Upper lobe of left lung (tissue), 6 donors: ENCODE data around the gene GTPBP6. TPM values are rescaled to one million over a fixed set of nuclear protein-coding genes. Genes with fewer than 3 reads are reported as not detected.
A peak's percentile ranks its signal among the peaks of the same experiment; 100 is the strongest.
"Not testable (repeated sequence)": the region's sequence is repeated elsewhere in the genome, so short reads cannot be mapped to it uniquely, and the experiment has no call there.

Experiments used
- ATAC-seq, 2 donors: fragments of 200-7000 bp; cut with Tn5 transposase; one replicate each; pipeline ENCODE4 v1.9.1; 2022; ENCODE audit warnings: mild to moderate bottlenecking in 2 of 2, moderate library complexity in 2 of 2; ENCODE audit not compliant: low FRiP score in 2 of 2
- DNase-seq, 2 donors: peaks; one replicate each; pipeline ENCODE4 v3.0.0-alpha.2; 2019 to 2020
- H3K27ac ChIP-seq, 4 donors: fragments of 200-600 bp; sonication (generic); one replicate each; pipeline ENCODE4 v1.5.1; 2016 to 2019
- H3K27me3 ChIP-seq, 4 donors: fragments of 200-600 bp; sonication (generic); one replicate each; pipeline ENCODE4 v1.5.1; 2017 to 2019
- H3K36me3 ChIP-seq, 4 donors: fragments of 200-600 bp; sonication (generic); one replicate each; pipeline ENCODE4 v1.5.1; 2016 to 2019
- H3K4me1 ChIP-seq, 4 donors: fragments of 200-600 bp; sonication (generic); one replicate each; pipeline ENCODE4 v1.5.1; 2018 to 2019
- H3K4me3 ChIP-seq, 4 donors: fragments of 200-600 bp; sonication (generic); one replicate each; pipeline ENCODE4 v1.5.1; 2017 to 2019; ENCODE audit warnings: mild to moderate bottlenecking in 2 of 4, moderate library complexity in 1 of 4
- H3K9me3 ChIP-seq, 4 donors: fragments of 200-600 bp; sonication (generic); one replicate each; pipeline ENCODE4 v1.5.1; 2018 to 2019
- EP300 ChIP-seq, 4 donors: sonication (generic); formaldehyde crosslinking; IDR thresholded peaks; one replicate each; pipeline ENCODE4 v1.5.1; 2017; ENCODE audit warnings: antibody characterized with exemption in 4 of 4, control low read depth in 2 of 4
- POLR2A ChIP-seq, 4 donors: fragments of 450-650 bp; IDR thresholded peaks; one replicate each; pipeline ENCODE4 v1.5.1; 2016 to 2017; ENCODE audit warnings: antibody characterized with exemption in 4 of 4, mild to moderate bottlenecking in 2 of 4
- POLR2AphosphoS5 ChIP-seq, 2 donors: sonication (generic); formaldehyde crosslinking; IDR thresholded peaks; one replicate each; pipeline ENCODE4 v1.5.1; 2017; ENCODE audit warnings: antibody characterized with exemption in 2 of 2
- WGBS, 2 donors: methylation state at CpG; one replicate each; pipeline ENCODE4 v1.1.5; 2017 to 2018; 5-methylcytosine and 5-hydroxymethylcytosine counted together
- total RNA-seq, 6 donors: library from RNA; depleted of rRNA in 4 of 6; stranded (reverse); fragments of >200 nt in 4 of 6; gene quantifications; one replicate each; pipeline versions ENCODE4 v1.1.0 to v1.2.1, GENCODE V29; 2016 to 2021
- TF ChIP-seq, protein P1 (sequence below), 6 experiments: fragments of 450-650 bp in 4 of 6; fragments of 200-600 bp in 2 of 6; sonication (generic) in 2 of 6; IDR thresholded peaks; one replicate each; pipeline ENCODE4 v1.5.1; 2016 to 2019; ENCODE audit warnings: antibody characterized with exemption in 6 of 6
- donor health status: DM: no; HTN: no; CAD: no; lungs with moderate emphysema.
- donor health status: DM: no; HTN: yes; CAD: no; lungs with severe emphysema.

The GTPBP6 gene
- total RNA-seq, 6 donors from 2014 or later = 34.6 to 69.9 (median 61.0) TPM

DNA sequence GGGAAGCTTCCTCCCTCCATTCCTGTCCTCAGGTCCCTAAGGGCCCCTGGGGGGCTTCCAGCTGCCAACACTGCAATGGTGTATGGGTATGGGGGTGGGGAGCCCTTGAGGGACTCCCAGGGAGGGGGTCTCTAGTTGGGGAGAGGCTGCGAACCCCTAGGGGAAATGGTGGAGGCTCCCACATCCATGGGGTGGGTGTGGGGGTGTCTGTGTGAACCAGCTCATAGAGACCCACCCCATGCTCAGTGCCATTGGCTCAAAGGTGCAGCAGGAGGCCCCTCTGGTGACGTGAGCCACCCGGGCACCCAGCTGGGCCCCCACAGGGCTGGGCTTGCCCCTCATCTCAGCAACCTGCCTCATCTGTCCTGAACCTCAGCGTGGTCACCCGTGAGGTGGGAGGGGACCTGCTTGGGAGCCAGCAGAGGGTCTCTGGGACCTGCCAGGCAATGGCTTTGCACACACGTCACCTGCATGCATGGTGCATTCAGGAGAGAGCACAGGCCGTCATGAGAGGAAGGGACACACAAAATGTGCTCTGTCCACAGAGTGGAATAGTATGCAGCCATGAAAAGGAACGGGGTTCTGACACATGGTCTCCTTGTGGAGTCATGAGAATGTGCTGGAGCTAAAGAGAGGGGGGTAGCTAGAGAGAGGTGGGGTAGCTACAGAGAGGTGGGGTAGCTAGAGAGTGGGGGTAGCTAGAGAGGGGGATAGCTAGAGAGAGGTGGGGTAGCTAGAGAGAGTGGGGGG lies 60.1 kb downstream of the GTPBP6 start:
- no peaks in the 10 kb centered on the region for H3K27me3 ChIP-seq
- no peaks in the 10 kb centered on the region for H3K9me3 ChIP-seq
- ATAC-seq = peak in 1 of 2 donors; percentile 4
- TF ChIP-seq POLR2A (IDR thresholded peaks at IDR 0.05) (no peak), EP300 (IDR thresholded peaks at IDR 0.05) (no peak), POLR2AphosphoS5 (IDR thresholded peaks at IDR 0.05) (no peak)
- TF ChIP-seq, protein P1, sequence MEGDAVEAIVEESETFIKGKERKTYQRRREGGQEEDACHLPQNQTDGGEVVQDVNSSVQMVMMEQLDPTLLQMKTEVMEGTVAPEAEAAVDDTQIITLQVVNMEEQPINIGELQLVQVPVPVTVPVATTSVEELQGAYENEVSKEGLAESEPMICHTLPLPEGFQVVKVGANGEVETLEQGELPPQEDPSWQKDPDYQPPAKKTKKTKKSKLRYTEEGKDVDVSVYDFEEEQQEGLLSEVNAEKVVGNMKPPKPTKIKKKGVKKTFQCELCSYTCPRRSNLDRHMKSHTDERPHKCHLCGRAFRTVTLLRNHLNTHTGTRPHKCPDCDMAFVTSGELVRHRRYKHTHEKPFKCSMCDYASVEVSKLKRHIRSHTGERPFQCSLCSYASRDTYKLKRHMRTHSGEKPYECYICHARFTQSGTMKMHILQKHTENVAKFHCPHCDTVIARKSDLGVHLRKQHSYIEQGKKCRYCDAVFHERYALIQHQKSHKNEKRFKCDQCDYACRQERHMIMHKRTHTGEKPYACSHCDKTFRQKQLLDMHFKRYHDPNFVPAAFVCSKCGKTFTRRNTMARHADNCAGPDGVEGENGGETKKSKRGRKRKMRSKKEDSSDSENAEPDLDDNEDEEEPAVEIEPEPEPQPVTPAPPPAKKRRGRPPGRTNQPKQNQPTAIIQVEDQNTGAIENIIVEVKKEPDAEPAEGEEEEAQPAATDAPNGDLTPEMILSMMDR (IDR thresholded peaks at IDR 0.05) = no peak
- peaks cover 0 to 14% (median 4%) of the 10 kb centered on the region in 4 donors for H3K4me1 ChIP-seq
- H3K4me3 ChIP-seq = no peak overlapping the region
- no peaks in the 10 kb centered on the region for H3K36me3 ChIP-seq
- no peak for DNase-seq
- WGBS, 2 donors = 79 to 91% methylated on average over 4 to 7 of the region's 8 CpGs
- no peak overlapping the region for H3K27ac ChIP-seq

DNA sequence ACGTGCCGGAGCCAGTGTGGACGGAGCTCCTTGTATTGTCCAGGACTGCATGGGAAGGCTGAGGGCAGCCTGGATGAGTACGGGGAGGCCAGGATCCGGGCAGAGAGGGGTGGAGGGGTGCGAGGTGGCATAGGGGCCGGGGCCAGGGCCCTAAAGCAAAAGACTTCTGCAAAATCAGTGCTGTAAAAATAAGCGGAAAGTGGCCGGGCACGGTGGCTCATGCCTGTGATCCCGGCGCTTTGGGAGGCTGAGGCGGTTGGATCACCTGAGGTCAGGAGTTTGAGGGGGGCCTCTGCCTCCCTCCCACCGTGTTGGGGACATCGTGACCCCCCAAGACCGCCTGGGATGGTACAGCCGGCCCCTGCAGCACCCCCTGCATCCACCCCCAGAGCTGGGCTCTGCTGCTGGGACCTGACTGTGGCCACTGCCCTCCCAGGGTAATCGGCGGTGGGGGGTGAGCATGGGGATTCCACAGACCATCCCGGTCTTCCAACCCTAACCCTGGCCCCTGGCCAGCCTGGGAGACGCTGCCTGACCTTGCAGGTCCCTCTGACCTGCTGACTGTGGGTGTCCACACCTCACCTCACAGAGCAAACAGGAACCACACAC lies 60.8 kb downstream of the GTPBP6 start:
- Histone ChIP-seq H3K9me3 (no peaks in the 10 kb centered on the region), H3K27ac (no peak overlapping the region), H3K4me3 (no peak overlapping the region), H3K27me3 (no peaks in the 10 kb centered on the region), H3K4me1 (peaks cover 0 to 11% (median 4%) of the 10 kb centered on the region in 4 donors), H3K36me3 (no peaks in the 10 kb centered on the region)
- no peak for DNase-seq
- ATAC-seq = no peak
- TF ChIP-seq EP300 (IDR thresholded peaks at IDR 0.05) (no peak), POLR2AphosphoS5 (IDR thresholded peaks at IDR 0.05) (no peak), POLR2A (IDR thresholded peaks at IDR 0.05) (no peak)
- TF ChIP-seq, protein P1 (IDR thresholded peaks at IDR 0.05) = no peak
- WGBS, 2 donors = 71 to 84% methylated on average over 6 to 16 of the region's 21 CpGs

DNA sequence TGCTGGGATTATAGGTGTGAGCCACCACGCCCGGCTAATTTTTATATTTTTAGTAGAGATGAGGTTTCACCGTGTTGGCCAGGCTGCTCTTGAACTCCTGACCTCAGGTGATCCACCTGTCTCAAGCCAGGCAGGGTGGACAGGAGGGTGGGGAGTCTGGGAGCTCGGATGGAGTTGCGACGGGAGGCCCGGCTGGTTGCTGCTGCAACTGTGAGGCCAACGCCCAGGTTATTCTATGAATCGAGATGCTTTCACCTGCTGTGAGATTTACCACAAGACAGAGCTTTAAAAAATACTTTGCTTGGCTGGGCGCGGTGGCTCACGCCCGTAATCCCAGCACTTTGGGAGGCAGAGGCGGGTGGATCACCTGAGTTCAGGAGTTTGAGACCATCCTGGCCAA lies 61.5 kb downstream of the GTPBP6 start:
- H3K27me3 ChIP-seq = not testable (repeated sequence)
- 90 to 93% methylated on average over 14 of the region's 14 CpGs for WGBS, 2 donors

DNA sequence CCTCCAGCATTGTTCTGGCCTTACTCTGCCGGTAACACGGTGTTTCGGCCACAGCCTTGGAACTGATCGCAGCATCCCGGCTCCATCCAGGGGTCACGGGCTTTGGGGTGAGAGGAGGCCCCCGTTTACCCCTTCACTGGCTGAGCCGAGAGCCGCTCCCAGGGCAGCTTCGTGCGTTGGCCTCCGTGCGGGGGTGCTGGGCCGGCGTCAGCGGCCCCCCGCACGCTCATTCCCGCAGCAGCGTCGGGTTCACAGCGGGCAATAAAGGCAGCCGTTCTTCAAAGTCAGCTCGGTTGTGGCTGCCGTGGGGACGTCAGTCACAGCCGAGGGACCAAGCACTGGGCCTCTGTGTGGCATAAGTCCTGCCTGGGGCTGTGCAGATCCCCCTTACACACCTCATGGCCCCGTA lies 62.7 kb downstream of the GTPBP6 start:
- no peaks in the 10 kb centered on the region for H3K9me3 ChIP-seq
- 86 to 88% methylated on average over 10 to 27 of the region's 28 CpGs for WGBS, 2 donors
- no peak overlapping the region for H3K27ac ChIP-seq
- no peak for ATAC-seq
- no peaks in the 10 kb centered on the region for H3K4me1 ChIP-seq
- H3K27me3 ChIP-seq = no peaks in the 10 kb centered on the region
- H3K4me3 ChIP-seq = no peak overlapping the region
- H3K36me3 ChIP-seq = no peaks in the 10 kb centered on the region
- DNase-seq = no peak
- TF ChIP-seq, protein P1 (IDR thresholded peaks at IDR 0.05) = no peak
- TF ChIP-seq POLR2A (IDR thresholded peaks at IDR 0.05) (no peak), EP300 (IDR thresholded peaks at IDR 0.05) (no peak), POLR2AphosphoS5 (IDR thresholded peaks at IDR 0.05) (no peak)

More for the DNA sequence above, 61.5 kb downstream of the GTPBP6 start:
- not testable (repeated sequence) for H3K36me3 ChIP-seq, H3K27ac ChIP-seq, H3K4me1 ChIP-seq, H3K9me3 ChIP-seq, ATAC-seq, DNase-seq, H3K4me3 ChIP-seq

Other genes with a start within 250 kb of the GTPBP6 start
- 10 to 100 TPM in 5 of 6 donors, 1 to 10 TPM in 1; 7.8 to 75.4 (median 19.2) TPM for gene PLCXD1, start 37.4 kb downstream of the GTPBP6 start, total RNA-seq
- gene PPP2R3B, start 68.1 kb upstream of the GTPBP6 start, total RNA-seq = 10 to 100 TPM in 5 of 6 donors, 1 to 10 TPM in 1; 8.7 to 72.3 (median 15.1) TPM